ENCODE data around the gene RNF144B.
"Not testable (repeated sequence)": the region's sequence is repeated elsewhere in the genome, so short reads cannot be mapped to it uniquely, and the experiment has no call there.

Gene RNF144B

GRCh38 chr6:18347866-18348265 lies 39.3 kb upstream of the RNF144B start:
- H3K4me3 ChIP-seq (ENCODE audit: low read depth, low read length): no peak overlapping the region
- DNase-seq (ENCODE audit: low read depth): no peak
- TF ChIP-seq CTCF (IDR thresholded peaks at IDR 0.05; ENCODE audit: control insufficient read depth, extremely low read depth, insufficient read depth): no peak

- H3K4me3 ChIP-seq (ENCODE audit: low read depth, low read length): no peak overlapping the region
- no peak for DNase-seq (ENCODE audit: low read depth)
- TF ChIP-seq CTCF (IDR thresholded peaks at IDR 0.05; ENCODE audit: control insufficient read depth, extremely low read depth, insufficient read depth): no peak
Observed at GRCh38 chr6:18349386-18349785, 37.8 kb upstream of the RNF144B start.

GRCh38 chr6:18350271-18350670 lies 36.9 kb upstream of the RNF144B start:
- DNase-seq (ENCODE audit: low read depth): no peak
- no peak overlapping the region for H3K4me3 ChIP-seq (ENCODE audit: low read depth, low read length)
- TF ChIP-seq CTCF (IDR thresholded peaks at IDR 0.05; ENCODE audit: control insufficient read depth, extremely low read depth, insufficient read depth): no peak

- TF ChIP-seq CTCF (IDR thresholded peaks at IDR 0.05; ENCODE audit: control insufficient read depth, extremely low read depth, insufficient read depth): no peak
- DNase-seq (ENCODE audit: low read depth): no peak
- H3K4me3 ChIP-seq (ENCODE audit: low read depth, low read length): no peak overlapping the region
Observed at GRCh38 chr6:18350712-18351111, 36.4 kb upstream of the RNF144B start.

GRCh38 chr6:18352001-18352400 lies 35.1 kb upstream of the RNF144B start:
- no peak for DNase-seq (ENCODE audit: low read depth)
- TF ChIP-seq CTCF (IDR thresholded peaks at IDR 0.05; ENCODE audit: control insufficient read depth, extremely low read depth, insufficient read depth): no peak
- no peak overlapping the region for H3K4me3 ChIP-seq (ENCODE audit: low read depth, low read length)

- no peak for TF ChIP-seq CTCF (IDR thresholded peaks at IDR 0.05; ENCODE audit: control insufficient read depth, extremely low read depth, insufficient read depth)
- DNase-seq (ENCODE audit: low read depth): no peak
Observed at GRCh38 chr6:18352842-18353241, 34.3 kb upstream of the RNF144B start.

GRCh38 chr6:18353251-18353650 lies 33.9 kb upstream of the RNF144B start:
- DNase-seq (ENCODE audit: low read depth): no peak
- no peak overlapping the region for H3K4me3 ChIP-seq (ENCODE audit: low read depth, low read length)
- no peak for TF ChIP-seq CTCF (IDR thresholded peaks at IDR 0.05; ENCODE audit: control insufficient read depth, extremely low read depth, insufficient read depth)

More at GRCh38 chr6:18352842-18353241, 34.3 kb upstream of the RNF144B start:
- H3K4me3 ChIP-seq (ENCODE audit: low read depth, low read length): no peak overlapping the region

- DNase-seq (ENCODE audit: low read depth); H3K4me3 ChIP-seq (ENCODE audit: low read depth, low read length): not testable (repeated sequence)
Observed at GRCh38 chr6:18357546-18357945, 29.6 kb upstream of the RNF144B start.
